Natural killer cell (primary cell): ENCODE results near the gene RRP1. TPM values are rescaled to one million over a fixed set of nuclear protein-coding genes. Genes with fewer than 3 reads are reported as not detected.

ENCODE experiments used
- ATAC-seq, 3 donors: fragments of 150-1000 bp in 2 of 3; fragments of 200-7000 bp in 1 of 3; cut with Tn5 transposase; 1 replicate in 1 of 3; 2 replicates in 2 of 3; pipeline ENCODE4 v1.10.0; 2021; ENCODE audit warnings: mild to moderate bottlenecking in 2 of 3, moderate library complexity in 2 of 3
- DNase-seq, 2 donors: peaks; one replicate each; pipeline versions ENCODE4 v3.0.0 to v3.0.0-alpha.2; 2013 to 2021; ENCODE audit warnings: mixed read lengths in 1 of 2
- H3K27ac ChIP-seq: one replicate; pipeline ENCODE4 v1.5.1; 2013; ENCODE audit warnings: mild to moderate bottlenecking, low read length
- H3K27me3 ChIP-seq: one replicate; pipeline ENCODE4 v1.6.1; 2013; ENCODE audit warnings: low read length; ENCODE audit not compliant: control insufficient read depth, insufficient read depth
- H3K36me3 ChIP-seq: one replicate; pipeline ENCODE4 v1.6.1; 2013; ENCODE audit warnings: low read length; ENCODE audit not compliant: control insufficient read depth, insufficient read depth
- H3K4me1 ChIP-seq: one replicate; pipeline ENCODE4 v1.6.1; 2013; ENCODE audit warnings: low read length; ENCODE audit not compliant: control insufficient read depth, insufficient read depth
- H3K4me3 ChIP-seq: one replicate; pipeline ENCODE4 v1.5.1; 2013; ENCODE audit warnings: low read length
- H3K9me3 ChIP-seq: one replicate; pipeline ENCODE4 v1.6.1; 2013; ENCODE audit warnings: low read length; ENCODE audit not compliant: control insufficient read depth, insufficient read depth
- H3K27ac Mint-ChIP-seq, 2 donors: one replicate each; pipeline ENCODE4 v1.8.0; 2022; ENCODE audit warnings: mild to moderate bottlenecking in 2 of 2, mixed read lengths in 2 of 2, moderate library complexity in 1 of 2
- H3K27me3 Mint-ChIP-seq, 2 donors: one replicate each; pipeline ENCODE4 v1.8.0; 2022; ENCODE audit warnings: low read depth in 2 of 2, mixed read lengths in 2 of 2
- H3K36me3 Mint-ChIP-seq: one replicate; pipeline ENCODE4 v1.8.0; 2022; ENCODE audit warnings: mixed read lengths
- H3K4me1 Mint-ChIP-seq, 2 donors: one replicate each; pipeline ENCODE4 v1.8.0; 2022; ENCODE audit warnings: mixed read lengths in 2 of 2
- H3K4me3 Mint-ChIP-seq: one replicate; pipeline ENCODE4 v1.8.0; 2022; ENCODE audit warnings: mild to moderate bottlenecking, moderate library complexity, mixed read lengths
- H3K9me3 Mint-ChIP-seq, 2 donors: one replicate each; pipeline ENCODE4 v1.8.0; 2022; ENCODE audit warnings: mixed read lengths in 2 of 2
- WGBS: methylation state at CpG from one replicate; pipeline ENCODE4 v1.1.7; 2013; ENCODE audit warnings: missing lambda C conversion rate; ENCODE audit not compliant: insufficient coverage; 5-methylcytosine and 5-hydroxymethylcytosine counted together
- intact Hi-C: fragments of 100-400 bp; cut with micrococcal nuclease; formaldehyde crosslinking; loops from one replicate; pipeline ENCODE4 v1.14.2; 2022
- total RNA-seq, 4 donors: library from RNA; stranded (reverse); fragments of 120-200 nt in 1 of 4; gene quantifications; one replicate each; pipeline versions ENCODE4 v1.2.3 to v1.2.4, GENCODE V29; 2013 to 2022
- TF ChIP-seq, protein P1 (sequence below): fragments of 200-600 bp; IDR thresholded peaks from one replicate; pipeline ENCODE4 v1.8.0; 2022; ENCODE audit warnings: antibody characterized with exemption

RRP1 gene
- total RNA-seq, 3 donors from 2014 or later (not counting 1 experiment from before 2014, with no cell fraction given): 15.7 to 24.6 (median 23.7) TPM

DNA sequence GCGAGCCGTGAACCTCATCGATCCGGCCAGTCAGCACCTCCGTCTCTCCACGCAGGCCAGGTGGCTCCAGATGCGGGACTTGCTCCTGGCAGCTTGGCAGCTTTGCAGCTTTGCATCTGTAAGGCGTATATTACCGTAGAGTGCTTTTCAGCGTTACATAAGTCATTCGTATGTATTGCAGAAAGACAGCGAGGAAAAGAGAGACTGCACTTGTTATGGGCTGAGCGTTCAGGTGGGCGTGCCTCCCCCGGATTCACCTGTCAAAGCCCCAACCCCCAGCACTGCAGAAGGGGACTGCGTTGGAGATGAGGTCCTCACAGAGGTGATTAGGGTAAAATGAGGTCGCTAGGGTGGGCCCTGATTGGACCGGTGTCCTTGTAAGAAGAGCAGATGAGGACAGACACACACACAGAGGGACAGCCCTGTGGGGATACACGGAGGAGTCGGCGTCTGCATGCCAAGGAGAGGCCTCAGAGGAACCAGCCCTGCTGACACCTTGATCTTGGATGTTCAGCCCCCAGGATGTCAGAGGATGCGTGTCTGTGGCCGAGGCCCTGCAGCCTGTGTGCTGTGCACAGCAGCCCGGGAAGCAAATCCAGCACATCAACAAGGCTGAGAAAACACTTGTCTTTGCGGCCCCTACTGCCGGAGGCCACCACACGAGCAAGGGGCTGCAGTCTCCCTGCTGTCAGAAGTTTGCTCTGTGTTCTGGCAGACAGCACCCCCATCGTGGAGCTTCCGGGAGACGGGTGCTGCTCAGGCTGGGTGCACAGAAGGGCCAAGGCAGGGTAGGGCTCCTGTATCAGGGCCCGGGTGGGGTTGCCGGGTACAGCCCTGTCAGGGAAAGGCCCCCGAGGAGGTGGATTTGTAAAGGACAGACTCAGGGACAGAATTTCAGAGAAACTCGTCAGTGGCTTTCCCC lies 64.7 kb downstream of the RRP1 start:
- intact Hi-C loops: no loop called here
- Histone ChIP-seq H3K4me3 (no peak overlapping the region), H3K27ac (no peak overlapping the region), H3K9me3 (peaks cover 6% of the 10 kb centered on the region), H3K4me1 (peaks cover 19% of the 10 kb centered on the region), H3K36me3 (no peaks in the 10 kb centered on the region), H3K27me3 (no peaks in the 10 kb centered on the region)
- Mint-ChIP-seq H3K9me3 (no peaks in the 10 kb centered on the region), H3K27ac (no peak overlapping the region), H3K4me1 (peaks cover 0 to 7% of the 10 kb centered on the region in 2 donors), H3K4me3 (no peak overlapping the region), H3K27me3 (peaks cover 18 to 38% of the 10 kb centered on the region in 2 donors), H3K36me3 (no peaks in the 10 kb centered on the region)
- TF ChIP-seq, protein P1, sequence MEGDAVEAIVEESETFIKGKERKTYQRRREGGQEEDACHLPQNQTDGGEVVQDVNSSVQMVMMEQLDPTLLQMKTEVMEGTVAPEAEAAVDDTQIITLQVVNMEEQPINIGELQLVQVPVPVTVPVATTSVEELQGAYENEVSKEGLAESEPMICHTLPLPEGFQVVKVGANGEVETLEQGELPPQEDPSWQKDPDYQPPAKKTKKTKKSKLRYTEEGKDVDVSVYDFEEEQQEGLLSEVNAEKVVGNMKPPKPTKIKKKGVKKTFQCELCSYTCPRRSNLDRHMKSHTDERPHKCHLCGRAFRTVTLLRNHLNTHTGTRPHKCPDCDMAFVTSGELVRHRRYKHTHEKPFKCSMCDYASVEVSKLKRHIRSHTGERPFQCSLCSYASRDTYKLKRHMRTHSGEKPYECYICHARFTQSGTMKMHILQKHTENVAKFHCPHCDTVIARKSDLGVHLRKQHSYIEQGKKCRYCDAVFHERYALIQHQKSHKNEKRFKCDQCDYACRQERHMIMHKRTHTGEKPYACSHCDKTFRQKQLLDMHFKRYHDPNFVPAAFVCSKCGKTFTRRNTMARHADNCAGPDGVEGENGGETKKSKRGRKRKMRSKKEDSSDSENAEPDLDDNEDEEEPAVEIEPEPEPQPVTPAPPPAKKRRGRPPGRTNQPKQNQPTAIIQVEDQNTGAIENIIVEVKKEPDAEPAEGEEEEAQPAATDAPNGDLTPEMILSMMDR: no peak
- no peak for ATAC-seq
- no peak for DNase-seq
- WGBS: 88% methylated on average over 34 of the region's 34 CpGs

Other genes with a start within 250 kb of the RRP1 start
- gene HSF2BP, start 130.1 kb upstream of the RRP1 start, total RNA-seq: under 1 TPM in 2 of 3 donors, not detected in 1; 0.33 to 0.39 TPM
- 10 to 100 TPM; 18.1 to 28.4 (median 25.0) TPM for gene RRP1B, start 130.0 kb upstream of the RRP1 start, total RNA-seq
- gene PDXK, start 70.4 kb upstream of the RRP1 start, total RNA-seq: 10 to 100 TPM; 73.8 to 77.0 (median 74.6) TPM
- 10 to 100 TPM; 18.5 to 23.1 (median 22.7) TPM for gene CSTB, start 13.3 kb upstream of the RRP1 start, total RNA-seq
- gene AGPAT3, start 75.6 kb downstream of the RRP1 start, total RNA-seq: 10 to 100 TPM; 39.5 to 45.7 (median 42.3) TPM
- 100 to 1,000 TPM; 187 to 232 (median 213) TPM for gene TRAPPC10, start 222.7 kb downstream of the RRP1 start, total RNA-seq